Measurements from ENCODE around the gene TIMM21. TPM values are rescaled to one million over a fixed set of nuclear protein-coding genes. Genes with fewer than 3 reads are reported as not detected.
A peak's percentile ranks its signal among the peaks of the same experiment; 100 is the strongest.

The TIMM21 gene, protein sequence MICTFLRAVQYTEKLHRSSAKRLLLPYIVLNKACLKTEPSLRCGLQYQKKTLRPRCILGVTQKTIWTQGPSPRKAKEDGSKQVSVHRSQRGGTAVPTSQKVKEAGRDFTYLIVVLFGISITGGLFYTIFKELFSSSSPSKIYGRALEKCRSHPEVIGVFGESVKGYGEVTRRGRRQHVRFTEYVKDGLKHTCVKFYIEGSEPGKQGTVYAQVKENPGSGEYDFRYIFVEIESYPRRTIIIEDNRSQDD
- 10 to 100 TPM; 16.9 to 28.9 (median 23.2) TPM for total RNA-seq

DNA sequence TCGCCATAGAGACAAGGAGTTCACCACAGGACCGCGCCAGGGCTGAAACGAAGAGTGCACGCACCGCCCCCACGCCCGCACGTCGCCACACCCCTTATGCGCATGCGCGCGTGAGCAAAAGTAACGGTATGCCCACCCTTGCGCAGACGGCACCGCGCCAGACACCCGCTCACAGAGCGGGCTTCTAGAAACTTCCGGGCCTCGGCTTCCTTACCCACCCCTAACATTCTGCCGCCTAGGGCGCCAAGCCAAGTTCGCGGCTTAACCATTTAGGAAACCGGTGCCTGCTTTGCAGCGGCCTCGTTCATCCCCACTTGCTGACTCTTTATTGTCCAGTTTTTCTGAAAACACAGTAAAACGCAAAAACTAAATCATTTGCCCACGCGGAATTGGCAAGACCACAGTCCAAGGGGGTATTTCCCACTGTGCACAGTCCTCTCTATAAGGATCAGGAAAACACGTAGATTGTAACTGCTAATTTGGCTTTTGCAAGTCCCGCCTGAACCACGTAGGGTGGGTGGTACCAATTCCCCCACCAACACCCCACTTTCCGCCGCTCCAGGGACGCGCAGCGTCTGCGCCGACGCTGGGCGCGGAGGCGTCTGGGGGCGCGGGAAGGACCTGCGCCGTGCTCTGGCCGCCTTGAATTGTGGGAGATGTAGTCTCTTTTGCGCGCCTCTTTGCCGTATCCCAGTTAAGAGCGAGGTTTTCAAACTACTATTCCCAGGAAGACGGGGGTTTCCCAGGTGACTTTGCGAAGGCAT is at the start of gene TIMM21, which contains the start of gene FBXO15:
Gene TIMM21, plus strand, starts transcription at position 745 of the 764 bp plus-strand sequence. CDS start 286 bp downstream, outside the sequence.
Gene FBXO15, minus strand, starts transcription at position 56 of the 764 bp plus-strand sequence. Its CDS starts 49 bp downstream, at position 7.
- peak; percentile 94 to 99 for DNase-seq (ENCODE audit: low spot score in 2 of 2)
- TF ChIP-seq POLR2A (IDR thresholded peaks at IDR 0.05) = no peak
- TF ChIP-seq, protein P1, sequence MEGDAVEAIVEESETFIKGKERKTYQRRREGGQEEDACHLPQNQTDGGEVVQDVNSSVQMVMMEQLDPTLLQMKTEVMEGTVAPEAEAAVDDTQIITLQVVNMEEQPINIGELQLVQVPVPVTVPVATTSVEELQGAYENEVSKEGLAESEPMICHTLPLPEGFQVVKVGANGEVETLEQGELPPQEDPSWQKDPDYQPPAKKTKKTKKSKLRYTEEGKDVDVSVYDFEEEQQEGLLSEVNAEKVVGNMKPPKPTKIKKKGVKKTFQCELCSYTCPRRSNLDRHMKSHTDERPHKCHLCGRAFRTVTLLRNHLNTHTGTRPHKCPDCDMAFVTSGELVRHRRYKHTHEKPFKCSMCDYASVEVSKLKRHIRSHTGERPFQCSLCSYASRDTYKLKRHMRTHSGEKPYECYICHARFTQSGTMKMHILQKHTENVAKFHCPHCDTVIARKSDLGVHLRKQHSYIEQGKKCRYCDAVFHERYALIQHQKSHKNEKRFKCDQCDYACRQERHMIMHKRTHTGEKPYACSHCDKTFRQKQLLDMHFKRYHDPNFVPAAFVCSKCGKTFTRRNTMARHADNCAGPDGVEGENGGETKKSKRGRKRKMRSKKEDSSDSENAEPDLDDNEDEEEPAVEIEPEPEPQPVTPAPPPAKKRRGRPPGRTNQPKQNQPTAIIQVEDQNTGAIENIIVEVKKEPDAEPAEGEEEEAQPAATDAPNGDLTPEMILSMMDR (IDR thresholded peaks at IDR 0.05) = no peak
- peak within 1 kb of the TSS; percentile 93 for H3K4me3 ChIP-seq (ENCODE audit: low read depth, poor library complexity, severe bottlenecking)
- intact Hi-C loops (cut with DNase I; ENCODE audit: low total_unique reads) = no loop called here
- WGBS, 2 donors = 1% methylated on average over 48 to 52 of the region's 58 CpGs

DNA sequence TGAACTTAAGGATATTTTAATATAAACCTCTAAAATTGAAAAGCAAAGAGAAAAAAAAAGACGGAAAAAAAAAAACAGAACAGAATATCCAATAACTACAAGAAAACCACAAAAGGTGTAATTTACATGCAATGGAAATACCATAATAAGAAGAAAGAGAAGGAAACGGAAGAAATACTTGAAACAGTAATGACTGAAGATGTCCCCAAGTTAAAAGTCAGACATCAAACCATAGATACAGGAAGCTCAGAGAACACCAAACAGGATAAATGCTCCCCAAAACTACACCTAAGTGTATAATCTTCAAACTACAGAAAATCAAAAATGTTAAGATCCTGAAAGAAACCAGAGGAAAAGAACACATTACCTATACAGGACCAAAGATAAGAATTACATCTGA is 39.9 kb upstream of the TIMM21 start:
- DNase-seq (ENCODE audit: low spot score in 2 of 2) = no peak
- H3K4me3 ChIP-seq (ENCODE audit: low read depth, poor library complexity, severe bottlenecking) = no peak overlapping the region
- TF ChIP-seq, protein P1 (IDR thresholded peaks at IDR 0.05) = no peak
- TF ChIP-seq POLR2A (IDR thresholded peaks at IDR 0.05) = no peak
- intact Hi-C loops (cut with DNase I; ENCODE audit: low total_unique reads) = no loop called here
- 85 to 96% methylated on average over 2 of the region's 2 CpGs for WGBS, 2 donors

DNA sequence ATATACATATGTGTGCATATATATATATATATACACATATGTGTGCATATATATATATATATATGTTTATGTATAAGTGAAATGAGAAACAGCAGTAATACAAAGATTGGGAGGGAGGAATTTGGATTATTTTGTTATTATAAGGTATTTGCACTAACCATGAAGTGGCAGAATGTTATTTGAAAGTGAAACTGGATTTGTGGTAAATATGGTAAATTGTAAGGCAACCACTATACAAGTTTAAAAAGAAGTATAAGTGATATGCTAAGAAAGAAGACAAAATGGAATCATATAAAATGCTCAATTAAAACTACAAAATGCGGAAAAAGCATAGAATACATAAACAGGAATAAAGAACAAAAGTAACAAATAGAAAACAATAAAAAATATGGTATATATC is 38.2 kb upstream of the TIMM21 start:
- H3K4me3 ChIP-seq (ENCODE audit: low read depth, poor library complexity, severe bottlenecking) = no peak overlapping the region
- intact Hi-C loops (cut with DNase I; ENCODE audit: low total_unique reads) = no loop called here
- DNase-seq (ENCODE audit: low spot score in 2 of 2) = no peak
- TF ChIP-seq POLR2A (IDR thresholded peaks at IDR 0.05) = no peak
- 92 to 100% methylated on average over 1 of the region's 1 CpG for WGBS, 2 donors

DNA sequence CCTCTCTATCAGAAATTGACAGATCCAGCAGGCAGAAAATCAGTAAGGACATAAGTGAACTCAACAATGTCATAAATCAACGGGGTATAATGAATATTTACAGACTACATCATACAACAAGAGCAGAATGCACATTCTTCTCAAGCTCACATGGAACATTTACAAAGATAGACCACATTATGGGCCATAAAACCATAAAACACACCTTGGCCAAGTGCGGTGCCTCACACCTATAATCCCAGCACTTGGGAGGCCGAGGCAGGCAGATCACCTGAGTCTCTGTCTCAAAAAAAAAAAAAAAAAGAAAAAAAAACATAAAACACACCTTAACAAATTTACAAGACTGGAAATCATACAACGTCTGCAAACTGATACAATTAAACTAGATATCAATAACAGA is 37.3 kb upstream of the TIMM21 start:
- WGBS, 2 donors = 89 to 91% methylated on average over 4 of the region's 4 CpGs
- H3K4me3 ChIP-seq (ENCODE audit: low read depth, poor library complexity, severe bottlenecking) = no peak overlapping the region
- intact Hi-C loops (cut with DNase I; ENCODE audit: low total_unique reads) = no loop called here
- TF ChIP-seq POLR2A (IDR thresholded peaks at IDR 0.05) = no peak
- TF ChIP-seq, protein P1 (IDR thresholded peaks at IDR 0.05) = no peak
- no peak for DNase-seq (ENCODE audit: low spot score in 2 of 2)

DNA sequence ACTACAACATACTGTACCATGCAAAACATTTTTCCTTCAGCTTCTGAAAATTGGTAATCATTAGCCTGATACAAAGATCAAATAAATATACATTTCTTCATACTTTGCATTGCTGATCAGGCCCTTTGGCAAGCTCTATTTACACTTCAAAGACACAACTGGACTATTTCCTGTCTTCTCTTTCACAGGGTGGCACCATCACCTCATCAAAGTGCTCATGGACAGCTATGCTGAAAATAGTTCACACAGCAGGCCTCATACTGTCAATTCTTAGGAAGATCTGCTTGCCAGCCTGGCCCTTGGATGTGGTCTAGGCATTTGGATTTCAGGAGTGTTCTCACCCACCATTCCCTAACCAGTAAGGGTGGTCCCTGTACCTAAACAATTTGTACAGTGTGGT is 34.6 kb upstream of the TIMM21 start:
- intact Hi-C loops (cut with DNase I; ENCODE audit: low total_unique reads) = no loop called here
- no peak overlapping the region for H3K4me3 ChIP-seq (ENCODE audit: low read depth, poor library complexity, severe bottlenecking)
- TF ChIP-seq POLR2A (IDR thresholded peaks at IDR 0.05) = no peak
- TF ChIP-seq, protein P1 (IDR thresholded peaks at IDR 0.05) = no peak
- no peak for DNase-seq (ENCODE audit: low spot score in 2 of 2)

DNA sequence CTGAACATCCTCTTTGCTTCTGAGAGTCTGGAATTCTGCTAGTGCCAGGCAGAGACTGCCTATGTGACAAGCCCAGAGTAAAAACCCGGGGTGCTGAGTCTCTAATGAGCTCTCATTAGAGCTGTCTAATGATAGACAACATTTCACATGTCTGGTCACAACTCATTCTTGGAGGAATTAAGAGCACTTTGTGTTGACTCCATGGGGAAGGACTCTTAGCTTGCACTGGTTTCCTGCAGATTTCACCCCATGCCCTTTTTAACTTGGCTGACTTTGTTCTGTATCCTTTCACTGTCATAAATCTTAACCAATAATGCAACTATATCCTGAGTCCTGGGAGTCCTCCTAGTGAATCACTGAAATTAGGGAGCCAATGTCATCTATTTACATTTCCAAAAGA is 34.2 kb upstream of the TIMM21 start:
- no peak overlapping the region for H3K4me3 ChIP-seq (ENCODE audit: low read depth, poor library complexity, severe bottlenecking)
- intact Hi-C loops (cut with DNase I; ENCODE audit: low total_unique reads) = no loop called here
- 28 to 33% methylated on average over 1 of the region's 1 CpG for WGBS, 2 donors
- TF ChIP-seq, protein P1 (IDR thresholded peaks at IDR 0.05) = no peak
- TF ChIP-seq POLR2A (IDR thresholded peaks at IDR 0.05) = no peak
- no peak for DNase-seq (ENCODE audit: low spot score in 2 of 2)

All from lower leg skin (tissue), 4 donors.